SK-N-DZ (cell line): ENCODE results near the gene GGTA1.
"Not testable (repeated sequence)": the region's sequence is repeated elsewhere in the genome, so short reads cannot be mapped to it uniquely, and the experiment has no call there.

Experiments used
- DNase-seq: peaks from one replicate; pipeline ENCODE4 v3.0.0-alpha.2; 2015; ENCODE audit warnings: low spot score

The GGTA1 gene

GRCh38 chr9:121459513-121459912 is 40.1 kb downstream of the GGTA1 start:
- DNase-seq: no peak

- not testable (repeated sequence) for DNase-seq
Observed at GRCh38 chr9:121458449-121458848, 41.2 kb downstream of the GGTA1 start.

GRCh38 chr9:121455527-121456239 is 44.0 kb downstream of the GGTA1 start:
- no peak for DNase-seq

GRCh38 chr9:121454972-121455371 is 44.7 kb downstream of the GGTA1 start:
- DNase-seq: no peak

GRCh38 chr9:121453232-121453892 is 46.3 kb downstream of the GGTA1 start:
- no peak for DNase-seq

- no peak for DNase-seq
Observed at GRCh38 chr9:121452085-121452484, 47.6 kb downstream of the GGTA1 start.

- DNase-seq: no peak
Observed at GRCh38 chr9:121451586-121451985, 48.1 kb downstream of the GGTA1 start.

- DNase-seq: no peak
Observed at GRCh38 chr9:121450241-121450640, 49.4 kb downstream of the GGTA1 start.

GRCh38 chr9:121449786-121450185 is 49.9 kb downstream of the GGTA1 start:
- no peak for DNase-seq

- no peak for DNase-seq
Observed at GRCh38 chr9:121447321-121447834, 52.3 kb downstream of the GGTA1 start.

- DNase-seq: no peak
Observed at GRCh38 chr9:121445986-121446385, 53.7 kb downstream of the GGTA1 start.

GRCh38 chr9:121443981-121444380 is 55.7 kb downstream of the GGTA1 start:
- DNase-seq: no peak

GRCh38 chr9:121441165-121441564 is 58.5 kb downstream of the GGTA1 start:
- no peak for DNase-seq

GRCh38 chr9:121439711-121440664 is 59.7 kb downstream of the GGTA1 start:
- DNase-seq: no peak

GRCh38 chr9:121439016-121439415 is 60.6 kb downstream of the GGTA1 start:
- DNase-seq: no peak

- no peak for DNase-seq
Observed at GRCh38 chr9:121437891-121438290, 61.8 kb downstream of the GGTA1 start.

GRCh38 chr9:121437046-121437445 is 62.6 kb downstream of the GGTA1 start:
- DNase-seq: not testable (repeated sequence)

- no peak for DNase-seq
Observed at GRCh38 chr9:121434969-121435368, 64.7 kb downstream of the GGTA1 start.

- no peak for DNase-seq
Observed at GRCh38 chr9:121427899-121428298, 71.7 kb downstream of the GGTA1 start.

- DNase-seq: no peak
Observed at GRCh38 chr9:121424024-121424432, 75.6 kb downstream of the GGTA1 start.

GRCh38 chr9:121411993-121412392 is 87.7 kb downstream of the GGTA1 start:
- DNase-seq: no peak

- no peak for DNase-seq
Observed at GRCh38 chr9:121405899-121406298, 93.7 kb downstream of the GGTA1 start.
